ENCODE measurements around the gene COL4A6. TPM values are rescaled to one million over a fixed set of nuclear protein-coding genes. Genes with fewer than 3 reads are reported as not detected.

Gene COL4A6
- total RNA-seq, 1 experiment from 2014 or later: 2.4 TPM

DNA sequence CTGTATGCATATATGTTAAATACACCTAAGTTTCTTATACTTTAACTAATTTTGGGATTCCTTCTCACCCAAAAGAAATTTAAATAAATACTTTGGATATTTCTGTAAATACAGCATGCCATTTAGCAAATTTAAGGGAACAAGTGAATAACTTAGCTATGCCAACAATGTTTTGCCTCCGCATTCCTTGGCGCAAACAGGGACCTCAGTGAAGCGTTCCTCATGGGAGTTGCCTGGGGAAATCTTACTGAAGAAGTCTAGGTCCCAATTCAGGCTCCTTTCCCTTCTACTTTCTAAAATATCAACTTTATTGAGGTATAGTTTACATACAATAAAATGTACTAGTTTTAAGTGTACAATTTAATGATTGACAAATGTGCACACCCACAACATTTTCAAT, 26.4 kb upstream of the COL4A6 start (continued):
- TF ChIP-seq, protein P1, sequence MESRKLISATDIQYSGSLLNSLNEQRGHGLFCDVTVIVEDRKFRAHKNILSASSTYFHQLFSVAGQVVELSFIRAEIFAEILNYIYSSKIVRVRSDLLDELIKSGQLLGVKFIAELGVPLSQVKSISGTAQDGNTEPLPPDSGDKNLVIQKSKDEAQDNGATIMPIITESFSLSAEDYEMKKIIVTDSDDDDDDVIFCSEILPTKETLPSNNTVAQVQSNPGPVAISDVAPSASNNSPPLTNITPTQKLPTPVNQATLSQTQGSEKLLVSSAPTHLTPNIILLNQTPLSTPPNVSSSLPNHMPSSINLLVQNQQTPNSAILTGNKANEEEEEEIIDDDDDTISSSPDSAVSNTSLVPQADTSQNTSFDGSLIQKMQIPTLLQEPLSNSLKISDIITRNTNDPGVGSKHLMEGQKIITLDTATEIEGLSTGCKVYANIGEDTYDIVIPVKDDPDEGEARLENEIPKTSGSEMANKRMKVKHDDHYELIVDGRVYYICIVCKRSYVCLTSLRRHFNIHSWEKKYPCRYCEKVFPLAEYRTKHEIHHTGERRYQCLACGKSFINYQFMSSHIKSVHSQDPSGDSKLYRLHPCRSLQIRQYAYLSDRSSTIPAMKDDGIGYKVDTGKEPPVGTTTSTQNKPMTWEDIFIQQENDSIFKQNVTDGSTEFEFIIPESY (IDR thresholded peaks at IDR 0.05; ENCODE audit: extremely low read depth, insufficient replicate concordance, low read length): no peak

DNA sequence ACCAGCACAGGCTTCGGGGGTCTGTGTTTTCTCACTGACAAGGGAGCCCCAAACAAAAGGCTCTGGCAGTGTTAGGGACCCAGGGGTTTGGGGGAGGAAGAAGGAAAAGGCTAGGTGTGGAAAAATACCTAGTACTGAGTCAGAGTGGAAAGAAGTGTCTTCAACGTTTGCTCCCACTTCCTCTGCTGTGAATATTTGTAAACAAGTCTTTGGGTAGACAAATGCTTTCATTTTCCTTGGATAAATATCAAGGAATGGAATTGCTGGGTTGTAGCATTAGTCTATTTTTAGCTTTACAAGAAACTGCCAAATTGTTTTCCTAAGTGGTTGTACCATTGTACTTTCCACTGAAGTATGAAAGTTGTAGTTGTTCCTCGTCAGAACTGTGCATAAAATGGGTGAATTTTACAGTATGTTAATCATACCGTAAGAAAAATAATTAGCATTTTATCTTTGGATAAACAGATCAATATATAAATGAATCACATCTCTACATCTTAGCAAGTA, 18.8 kb upstream of the COL4A6 start:
- intact Hi-C loops (cut with micrococcal nuclease): no loop called here
- H3K27me3 ChIP-seq (ENCODE audit: insufficient read depth, low read length): no peaks in the 10 kb centered on the region
- H4K20me1 ChIP-seq (ENCODE audit: insufficient read depth): no peaks in the 10 kb centered on the region
- H2AFZ ChIP-seq (ENCODE audit: low read depth, low read length, poor library complexity, severe bottlenecking): no peak overlapping the region
- no peaks in the 10 kb centered on the region for H3K36me3 ChIP-seq (ENCODE audit: control insufficient read depth in 1 of 2, insufficient read depth in 2 of 2, low read length in 2 of 2)
- no peak for DNase-seq (ENCODE audit: low read depth, low spot score)
- ATAC-seq: no peak
- H3K79me2 ChIP-seq (ENCODE audit: insufficient read depth, low read length): peaks cover 3% of the 10 kb centered on the region; the same call in 1 of the 2 replicates
- H3K27ac ChIP-seq (ENCODE audit: low read depth, low read length): no peak overlapping the region
- H3K9me2 ChIP-seq (ENCODE audit: insufficient read depth): no peaks in the 10 kb centered on the region
- CTCF ChIA-PET: no interaction called here
- H3K9ac ChIP-seq (ENCODE audit: low read length): no peak overlapping the region
- RAD21 ChIA-PET (ENCODE audit: low non-redundant PET in 1 of 2, low total read pairs in 2 of 2, uncharacterized antibody in 2 of 2, unreplicated experiment in 2 of 2): no interaction called here
- no peaks in the 10 kb centered on the region for H3K9me3 ChIP-seq (ENCODE audit: control insufficient read depth in 1 of 2, insufficient read depth in 1 of 2, low read depth in 1 of 2, low read length in 2 of 2)
- no peak overlapping the region for H3K4me2 ChIP-seq (ENCODE audit: low read length)
- no peak for TF ChIP-seq CEBPB (IDR thresholded peaks at IDR 0.05; ENCODE audit: low read depth)
- no peak for TF ChIP-seq RAD21 (IDR thresholded peaks at IDR 0.05; ENCODE audit: low read depth)
- TF ChIP-seq ELF1 (IDR thresholded peaks at IDR 0.05; ENCODE audit: borderline replicate concordance, low read depth): no peak
- TF ChIP-seq, protein P2, sequence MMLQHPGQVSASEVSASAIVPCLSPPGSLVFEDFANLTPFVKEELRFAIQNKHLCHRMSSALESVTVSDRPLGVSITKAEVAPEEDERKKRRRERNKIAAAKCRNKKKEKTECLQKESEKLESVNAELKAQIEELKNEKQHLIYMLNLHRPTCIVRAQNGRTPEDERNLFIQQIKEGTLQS (IDR thresholded peaks at IDR 0.05): no peak
- TF ChIP-seq JUND (IDR thresholded peaks at IDR 0.05): no peak
- TF ChIP-seq SIN3A (IDR thresholded peaks at IDR 0.05; ENCODE audit: low read depth): no peak
- TF ChIP-seq, protein P1 (IDR thresholded peaks at IDR 0.05; ENCODE audit: extremely low read depth, insufficient replicate concordance, low read length): no peak
- H3K4me1 ChIP-seq (ENCODE audit: control insufficient read depth in 1 of 2, insufficient read depth in 2 of 2, low read length in 2 of 2): peaks cover 0 to 4% of the 10 kb centered on the region in 2 experiments; a peak in 1 of 4 replicates
- POLR2A ChIA-PET: no interaction called here
- H3K4me3 ChIP-seq (replicated peaks in 1 of 2; ENCODE audit: low read depth in 1 of 2, low read length in 2 of 2): no peak overlapping the region
- no TSS peak for BruUV-seq (replicated peaks)
